RCC 7860 (cell line): ENCODE data around the gene SSBP4.

Experiments used
- DNase-seq: peaks from one replicate; pipeline ENCODE4 v3.0.0-alpha.2; 2015; ENCODE audit warnings: low spot score
- FAIRE-seq: peaks from 2 replicates; lab custom pipeline; 2012; peaks lifted over from hg19 to GRCh38; lab: Jason Lieb, UNC

SSBP4 gene

DNA sequence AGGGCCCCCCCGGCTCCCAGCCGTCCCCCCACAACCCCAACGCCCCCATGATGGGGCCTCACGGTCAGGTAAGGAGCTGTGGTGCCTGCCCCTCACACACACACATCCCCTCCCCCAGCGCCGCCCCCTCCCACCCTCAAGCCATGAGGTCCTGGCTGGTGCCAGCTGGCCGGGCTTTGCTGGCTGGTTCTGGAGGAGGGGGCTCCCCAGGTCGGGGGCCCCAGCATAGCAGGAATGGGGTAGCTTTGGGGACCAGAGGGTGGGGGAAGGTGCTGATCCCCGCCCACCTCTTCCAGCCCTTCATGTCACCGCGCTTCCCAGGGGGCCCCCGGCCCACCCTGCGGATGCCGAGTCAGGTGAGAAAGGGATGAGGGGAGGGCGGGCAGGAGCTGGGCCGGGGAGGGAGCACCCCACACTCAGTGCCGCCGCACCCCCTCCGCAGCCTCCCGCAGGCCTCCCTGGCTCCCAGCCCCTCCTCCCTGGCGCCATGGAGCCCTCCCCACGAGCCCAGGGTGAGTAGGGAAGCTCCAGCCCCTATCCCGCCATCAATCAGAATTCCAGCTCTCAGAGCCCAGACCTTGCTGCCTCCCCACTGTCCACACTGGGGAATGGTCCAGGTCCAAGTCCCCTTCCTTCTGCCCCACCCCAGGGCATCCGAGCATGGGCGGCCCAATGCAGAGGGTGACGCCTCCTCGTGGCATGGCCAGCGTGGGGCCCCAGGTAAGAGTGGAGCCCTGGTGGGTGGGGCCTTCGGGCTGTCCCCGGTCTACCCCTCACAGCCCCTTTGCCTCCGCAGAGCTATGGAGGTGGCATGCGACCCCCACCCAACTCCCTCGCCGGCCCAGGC, 12.4 kb downstream of the SSBP4 start:
- DNase-seq (no peak), FAIRE-seq (no peak)

DNA sequence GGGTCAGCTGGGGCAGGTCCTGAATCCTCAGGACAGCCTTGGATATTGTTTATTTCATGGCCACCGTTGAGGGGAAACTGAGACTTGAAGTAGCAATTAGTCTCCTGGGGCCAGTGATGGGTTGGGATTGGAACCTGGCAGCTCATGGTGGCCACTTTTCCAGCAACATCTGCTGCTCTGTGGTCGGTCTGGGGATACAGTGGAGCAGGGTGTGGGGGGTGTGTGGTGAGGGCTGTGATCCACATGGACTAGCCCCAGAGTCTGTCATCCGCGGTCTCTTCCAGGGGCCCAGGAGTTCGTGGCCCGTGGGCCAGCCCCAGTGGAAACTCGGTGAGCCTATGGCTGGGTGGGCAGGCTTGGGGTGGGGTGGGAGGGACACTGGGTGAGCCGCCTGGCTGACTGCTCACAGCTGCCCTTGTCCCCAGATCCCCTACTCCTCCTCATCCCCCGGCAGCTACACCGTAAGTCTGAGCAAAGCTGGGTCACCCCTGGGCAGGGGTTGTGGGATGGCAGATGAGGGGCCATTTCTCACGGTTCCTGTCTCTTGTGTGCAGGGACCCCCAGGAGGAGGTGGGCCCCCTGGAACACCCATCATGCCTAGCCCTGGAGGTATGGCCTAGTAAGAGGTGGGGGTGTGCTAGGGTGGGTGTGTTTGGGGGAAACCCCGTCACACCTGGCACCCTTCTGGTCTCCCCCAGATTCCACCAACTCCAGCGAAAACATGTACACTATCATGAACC, 13.2 kb downstream of the SSBP4 start:
- DNase-seq (no peak), FAIRE-seq (no peak)

DNA sequence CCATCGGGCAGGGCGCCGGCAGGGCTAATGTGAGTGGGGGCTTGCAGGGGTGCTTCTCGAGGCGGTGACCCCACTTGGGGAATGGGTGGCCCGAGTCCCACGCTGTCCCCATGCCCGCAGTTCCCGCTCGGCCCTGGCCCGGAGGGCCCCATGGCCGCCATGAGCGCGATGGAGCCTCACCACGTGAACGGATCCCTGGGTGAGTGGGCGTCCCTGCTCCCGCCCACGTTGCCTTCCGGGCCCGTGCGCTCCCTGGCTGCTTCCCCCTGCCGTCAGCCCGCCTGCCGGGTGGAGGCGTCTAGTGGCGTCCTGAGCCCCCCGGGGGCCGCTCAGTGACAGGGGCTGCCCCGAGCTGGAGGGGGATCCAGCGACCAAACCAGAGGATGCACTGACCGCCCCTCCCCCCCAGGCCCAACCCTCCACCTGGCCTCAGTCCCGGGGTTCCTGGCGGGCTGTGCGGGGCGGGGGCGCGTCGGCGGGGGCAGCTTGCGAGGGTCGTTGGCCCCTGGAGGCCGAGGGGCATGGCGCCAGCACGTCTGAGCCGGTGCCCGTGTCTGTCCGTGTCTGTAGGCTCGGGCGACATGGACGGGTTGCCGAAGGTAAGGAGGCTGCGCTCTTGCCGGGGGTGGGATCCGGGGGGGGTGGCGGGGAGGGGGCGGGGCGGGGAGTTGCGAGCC, 14.0 kb downstream of the SSBP4 start:
- DNase-seq (no peak), FAIRE-seq (no peak)

DNA sequence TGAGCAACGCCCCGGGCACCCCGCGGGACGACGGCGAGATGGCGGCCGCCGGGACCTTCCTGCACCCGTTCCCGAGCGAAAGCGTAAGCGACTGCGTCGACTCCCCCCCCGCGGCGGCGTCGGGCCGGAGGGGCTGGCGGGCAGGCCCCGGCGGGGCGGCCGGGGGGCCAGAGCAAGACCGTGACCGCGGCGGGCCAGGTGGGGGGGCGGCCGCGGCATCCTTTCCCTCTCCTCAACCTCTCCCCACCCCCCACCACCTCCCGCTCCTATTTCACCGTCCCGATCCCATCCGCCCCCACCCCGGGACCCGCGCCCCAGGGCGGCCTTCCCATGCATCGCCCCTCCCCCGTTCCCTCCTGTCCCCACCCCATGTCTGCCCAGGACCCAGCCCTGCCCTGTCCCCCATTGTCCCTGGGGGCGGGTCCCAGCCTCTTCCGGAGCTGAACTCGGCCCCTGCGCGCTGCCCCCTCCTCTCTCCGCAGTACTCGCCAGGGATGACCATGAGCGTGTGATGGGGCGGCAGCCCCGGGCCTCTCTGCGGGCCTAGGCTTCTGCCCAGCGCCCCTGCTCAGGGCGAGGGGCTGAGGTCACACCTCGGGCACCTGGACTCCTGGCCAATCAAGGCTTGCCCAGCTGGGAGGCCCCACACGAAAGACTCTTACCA, 14.7 kb downstream of the SSBP4 start:
- no peak for DNase-seq
- FAIRE-seq: no peak

DNA sequence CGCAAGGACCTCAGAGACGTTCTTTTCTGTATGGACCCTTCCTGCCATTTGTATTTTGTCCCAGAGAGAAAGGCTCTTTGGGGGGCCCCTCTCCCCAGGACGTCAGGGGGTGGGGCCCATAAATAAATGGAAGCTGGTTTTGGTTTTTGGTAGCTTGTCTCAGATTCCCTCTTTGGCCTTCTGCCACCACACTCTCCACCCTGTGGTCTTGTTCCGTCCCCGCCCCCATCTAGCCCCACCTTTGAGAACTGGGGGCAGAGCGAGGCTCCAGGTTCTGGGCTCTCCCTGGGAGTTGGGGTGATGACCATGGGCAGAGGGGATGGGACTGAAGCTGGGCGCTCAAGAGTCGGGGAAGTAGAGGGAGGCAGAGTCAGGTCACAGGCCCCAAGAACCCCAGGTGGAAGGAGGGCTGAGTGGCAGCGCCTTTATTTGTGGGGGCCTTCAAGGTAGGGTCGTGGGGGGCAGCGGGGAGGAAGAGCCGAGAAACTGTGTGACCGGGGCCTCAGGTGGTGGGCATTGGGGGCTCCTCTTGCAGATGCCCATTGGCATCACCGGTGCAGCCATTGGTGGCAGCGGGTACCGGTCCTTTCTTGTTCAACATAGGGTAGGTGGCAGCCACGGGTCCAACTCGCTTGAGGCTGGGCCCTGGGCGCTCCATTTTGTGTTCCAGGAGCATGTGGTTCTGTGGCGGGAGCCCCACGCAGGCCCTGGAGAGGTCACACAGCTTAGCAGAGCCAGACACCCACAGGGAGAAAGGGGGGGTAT, 15.4 kb downstream of the SSBP4 start:
- no peak for FAIRE-seq

DNA sequence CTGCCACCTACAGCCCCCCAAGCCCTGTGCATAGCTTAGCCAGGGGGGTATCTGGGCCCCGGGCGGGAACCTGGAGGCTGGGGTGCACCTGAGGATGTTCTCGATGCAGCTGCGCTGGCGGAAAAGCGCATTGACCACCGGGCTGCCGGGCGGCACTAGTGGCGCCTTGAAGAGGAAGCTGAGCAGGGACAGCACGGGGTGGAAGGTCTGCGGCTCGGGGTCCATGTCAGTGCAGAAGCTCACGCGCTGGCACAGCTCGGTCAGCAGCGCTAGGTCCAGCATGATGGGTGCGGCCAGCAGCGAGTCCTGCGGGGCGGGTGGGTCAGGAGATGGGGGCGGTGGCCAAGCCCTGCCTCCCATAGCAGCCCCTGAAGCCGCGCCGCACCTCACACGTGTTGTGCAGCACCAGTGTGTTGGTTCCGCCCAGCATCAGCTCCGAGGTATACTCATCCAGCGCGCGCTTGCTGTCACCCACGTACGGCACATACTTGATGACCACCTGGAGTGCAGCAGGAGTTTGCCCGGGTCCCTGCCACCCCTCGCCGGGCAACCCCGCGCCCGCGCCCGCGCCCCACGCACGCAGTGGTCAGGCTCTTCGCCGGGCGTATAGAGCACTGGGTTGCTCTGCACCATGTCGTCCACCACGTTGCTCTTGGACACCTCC, 16.1 kb downstream of the SSBP4 start:
- no peak for FAIRE-seq
- DNase-seq: no peak

More for the DNA sequence above, 15.4 kb downstream of the SSBP4 start:
- no peak for DNase-seq

DNA sequence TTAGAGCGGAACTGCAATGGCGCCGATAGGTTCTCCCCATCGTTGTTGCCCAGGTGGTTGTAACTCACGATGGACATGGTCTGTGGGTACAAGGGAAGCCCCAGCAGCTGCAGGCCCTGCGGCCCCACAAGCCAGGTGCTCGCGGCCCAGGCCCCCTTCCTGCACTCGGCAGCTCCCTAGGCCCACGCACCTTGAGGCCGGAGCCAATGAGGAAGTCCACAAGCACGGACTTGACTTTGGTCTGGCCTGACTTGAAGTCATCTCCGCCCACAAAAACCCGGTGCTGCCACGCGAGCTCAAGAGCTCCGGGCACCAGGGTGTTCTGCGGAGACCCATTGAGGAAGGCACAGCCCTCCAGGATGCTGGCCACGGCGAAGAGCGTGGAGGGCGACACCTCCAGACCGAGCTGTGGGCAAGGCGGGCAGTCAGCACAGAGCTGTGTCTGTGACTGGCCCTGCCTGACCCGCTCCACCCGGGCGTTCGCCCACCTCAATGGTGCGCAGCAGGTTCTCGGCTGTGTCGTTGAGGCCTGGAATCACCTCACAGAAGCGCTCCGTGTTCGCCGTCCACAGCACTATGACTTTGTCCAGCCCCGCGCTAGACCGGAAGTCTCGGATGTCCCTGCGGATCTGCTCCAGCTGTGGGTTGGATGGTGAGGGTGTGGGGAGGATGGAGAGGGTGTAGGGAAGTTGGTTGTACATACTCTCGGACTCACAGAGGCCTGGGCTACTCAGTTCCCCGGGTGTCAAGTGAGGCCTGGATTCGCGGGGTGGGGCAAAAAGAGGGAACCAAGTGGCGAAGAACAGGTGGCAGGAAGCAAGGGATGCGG, 16.9 kb downstream of the SSBP4 start:
- no peak for FAIRE-seq
- no peak for DNase-seq

DNA sequence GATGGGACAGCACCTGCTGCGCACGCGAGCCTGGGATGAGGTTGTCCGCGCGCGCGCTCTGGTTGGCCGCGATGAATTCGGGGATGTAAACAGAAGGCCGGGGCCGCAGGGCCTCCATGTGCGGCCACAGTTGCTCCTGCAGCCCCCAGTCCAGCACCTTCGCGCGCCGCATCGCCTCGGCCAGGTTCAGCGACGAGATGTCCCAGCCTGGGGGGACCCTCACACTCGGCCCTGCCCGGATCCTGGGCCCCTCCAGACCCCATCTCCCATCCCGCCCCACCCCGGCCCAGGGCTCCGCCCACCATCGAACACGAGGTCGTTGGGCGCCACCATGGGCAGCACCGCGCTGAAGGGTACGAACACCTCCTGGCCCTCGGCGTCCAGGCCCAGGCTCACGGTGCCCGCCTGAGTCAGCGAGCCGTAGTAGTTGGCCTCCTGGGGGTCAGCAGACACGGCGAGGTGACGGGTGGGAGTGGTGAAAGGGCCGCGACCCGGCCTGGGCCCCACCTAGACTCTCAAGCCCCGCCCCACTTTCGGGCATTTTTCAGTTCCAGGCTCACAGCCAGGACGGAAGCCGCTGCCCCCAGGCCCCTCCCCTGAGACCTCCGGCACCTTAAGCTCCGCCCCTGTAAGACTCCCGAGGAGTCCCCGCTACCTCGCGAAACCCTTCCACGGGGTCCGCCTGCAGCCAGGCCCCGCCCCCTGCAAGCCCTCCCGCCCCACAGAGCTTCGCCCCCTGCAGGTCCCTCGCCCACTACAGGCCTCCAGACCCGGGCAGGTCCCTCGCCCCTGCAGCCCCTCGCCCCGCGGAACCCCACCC, 17.7 kb downstream of the SSBP4 start:
- DNase-seq: peak; percentile 32
- no peak for FAIRE-seq

DNA sequence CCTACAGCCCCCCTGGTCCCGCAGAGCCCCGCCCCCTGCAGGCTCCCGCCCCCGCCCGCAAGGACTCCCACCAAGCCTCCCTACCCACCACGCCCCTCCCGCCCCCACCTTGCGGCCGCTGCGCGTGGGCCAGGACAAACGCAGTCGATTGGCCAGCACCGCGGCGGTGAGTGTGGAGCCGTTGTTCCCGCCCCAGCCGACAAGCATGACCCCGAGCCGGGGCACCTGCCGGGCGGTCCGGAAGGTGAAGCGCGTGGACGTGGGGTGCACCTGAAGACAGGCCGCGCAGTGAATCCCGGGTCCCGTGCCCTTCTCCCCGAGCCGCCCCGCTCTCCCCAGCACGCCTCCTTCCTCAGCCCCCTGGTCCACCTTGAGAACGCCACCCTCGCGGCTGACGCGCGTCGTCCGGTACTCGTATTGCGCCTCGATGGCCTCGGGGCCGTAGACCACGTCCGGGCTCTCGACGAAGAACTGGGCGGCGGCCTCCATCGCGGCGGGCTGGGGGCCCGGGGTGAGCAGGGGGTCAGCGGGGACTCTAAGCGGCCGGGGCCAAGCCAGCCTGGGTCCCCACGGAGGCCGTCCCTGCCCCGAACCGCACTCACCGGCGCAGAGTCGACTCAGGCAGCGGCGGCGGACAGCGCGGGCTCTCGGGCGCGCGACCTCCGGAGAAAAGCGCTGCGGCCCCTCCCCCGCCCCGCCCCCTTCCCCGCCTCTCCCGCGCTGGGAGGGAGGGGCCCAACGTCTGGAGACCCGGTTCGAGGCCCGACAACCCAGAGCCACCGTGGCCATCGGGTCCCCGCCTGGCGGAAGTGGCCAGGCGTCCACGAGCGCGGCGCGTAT, 18.5 kb downstream of the SSBP4 start, which contains the start of gene ISYNA1:
ISYNA1 (minus strand) TSS at position 643 of the 840 bp plus-strand sequence; CDS start at position 489, 154 bp downstream.
- FAIRE-seq (no peak), DNase-seq (no peak)

DNA sequence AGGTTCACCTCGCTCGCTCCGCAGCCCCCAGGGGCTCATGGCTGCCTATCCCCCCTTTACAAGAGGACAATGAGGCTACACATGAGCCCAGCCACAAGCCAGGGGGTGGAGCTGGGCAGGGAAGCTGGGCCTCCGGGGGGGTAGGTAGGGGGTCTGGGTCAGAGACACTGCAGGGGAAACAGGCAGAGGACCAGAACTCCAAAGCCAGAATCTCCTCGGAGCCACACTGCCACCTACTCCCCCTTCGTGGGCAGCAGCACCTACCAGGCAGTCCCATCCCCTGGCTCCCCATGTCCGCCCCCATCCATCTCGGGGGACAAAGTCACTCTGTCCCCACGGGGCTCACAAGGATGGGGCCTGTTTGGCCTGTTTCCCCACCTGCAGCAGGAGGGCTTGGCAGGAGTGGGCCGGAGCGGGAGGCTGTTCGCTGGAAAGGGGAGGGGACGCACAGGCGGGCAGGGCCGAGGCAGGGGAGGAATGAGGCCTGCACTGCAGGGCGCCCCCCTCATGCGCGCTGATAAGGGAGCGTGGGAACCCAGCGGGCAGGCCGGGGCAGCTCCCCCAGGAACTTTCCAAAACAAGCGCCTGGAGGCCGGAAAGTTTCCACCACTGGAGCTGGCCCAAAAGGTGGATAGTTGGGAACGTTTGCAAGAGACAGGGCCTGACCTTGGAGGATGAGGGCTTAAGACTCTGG, 19.3 kb downstream of the SSBP4 start:
- no peak for DNase-seq
- no peak for FAIRE-seq

DNA sequence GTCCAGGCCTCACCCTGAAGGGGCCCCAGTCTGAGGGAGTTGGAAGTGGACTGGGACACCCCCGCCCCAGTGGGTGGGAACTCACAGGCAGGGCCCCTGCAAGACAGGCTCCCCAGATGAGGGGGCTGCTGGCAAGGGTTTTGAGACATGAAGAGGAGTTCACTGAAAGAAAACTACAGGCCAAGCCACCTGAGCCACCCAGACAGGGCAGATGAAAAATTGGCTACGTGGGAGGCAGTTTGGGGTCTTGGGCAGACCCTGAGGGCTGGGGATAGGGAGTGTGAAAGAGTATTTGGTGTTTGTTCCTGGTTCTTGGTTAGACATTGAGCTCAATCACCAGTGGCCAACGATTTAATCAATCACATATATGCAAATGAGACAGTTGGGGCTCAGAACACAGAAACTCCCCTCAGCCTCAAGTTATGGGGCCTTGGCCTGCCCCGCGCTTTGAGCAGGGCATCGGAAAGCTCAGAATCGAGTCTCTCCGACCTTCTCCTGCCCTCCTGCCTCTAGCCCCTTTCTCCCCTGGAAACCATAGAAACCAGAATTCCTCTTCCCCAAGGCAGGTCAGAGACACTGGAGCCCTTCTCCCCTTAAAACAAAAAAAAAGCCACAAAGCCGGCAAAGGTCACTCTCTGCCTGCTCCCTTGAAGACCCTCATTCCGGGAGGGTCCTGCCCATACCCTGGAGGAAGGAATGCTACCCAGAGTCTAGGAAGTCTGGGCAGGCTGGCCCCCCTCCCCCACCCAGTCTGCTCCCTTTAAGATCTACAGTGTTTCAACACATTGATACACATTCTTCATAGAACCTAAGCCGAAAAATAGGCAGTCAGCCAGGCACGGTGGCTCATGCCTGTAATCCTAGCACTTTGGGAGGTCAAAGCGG, 20.1 kb downstream of the SSBP4 start:
- FAIRE-seq (no peak), DNase-seq (no peak)

DNA sequence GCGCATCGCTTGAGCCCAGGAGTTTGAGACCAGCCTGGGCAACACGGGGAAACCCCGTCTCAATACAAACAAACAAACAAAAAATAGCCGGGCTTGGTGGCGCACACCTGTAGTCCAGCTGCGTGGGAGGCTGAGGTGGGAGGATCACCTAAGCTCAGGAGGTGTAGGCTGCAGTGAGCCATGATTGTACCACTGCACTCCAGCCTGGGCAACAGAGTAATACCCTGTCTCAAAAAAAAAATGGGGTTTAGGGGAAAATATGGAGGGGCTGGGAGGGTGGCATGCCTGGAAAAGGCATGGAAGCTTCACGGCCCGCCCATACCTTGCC, 20.7 kb downstream of the SSBP4 start:
- no peak for DNase-seq
- no peak for FAIRE-seq

DNA sequence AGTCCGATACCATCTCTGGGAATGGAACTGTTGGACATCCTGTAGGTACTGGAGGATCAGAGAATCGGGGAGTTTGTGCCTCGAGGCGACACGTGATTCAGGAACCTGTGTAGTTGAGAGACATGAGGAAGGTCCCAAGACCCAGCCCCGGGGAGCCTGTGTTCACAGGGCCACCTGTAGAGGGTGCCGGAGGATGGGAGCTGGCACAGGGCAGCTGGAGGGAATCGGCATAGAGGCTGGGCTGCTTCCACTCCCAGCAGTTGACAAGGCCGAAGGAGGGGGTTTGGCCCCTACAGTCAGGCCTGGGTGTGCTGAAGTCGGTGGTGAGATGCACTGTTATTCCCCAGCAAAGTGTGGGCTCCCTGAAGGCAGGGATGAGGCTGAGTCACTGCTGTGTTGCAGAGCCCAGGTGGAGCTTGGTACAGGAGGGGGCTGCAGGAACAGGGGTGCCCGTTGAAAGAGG, 21.2 kb downstream of the SSBP4 start:
- FAIRE-seq: no peak
- no peak for DNase-seq

DNA sequence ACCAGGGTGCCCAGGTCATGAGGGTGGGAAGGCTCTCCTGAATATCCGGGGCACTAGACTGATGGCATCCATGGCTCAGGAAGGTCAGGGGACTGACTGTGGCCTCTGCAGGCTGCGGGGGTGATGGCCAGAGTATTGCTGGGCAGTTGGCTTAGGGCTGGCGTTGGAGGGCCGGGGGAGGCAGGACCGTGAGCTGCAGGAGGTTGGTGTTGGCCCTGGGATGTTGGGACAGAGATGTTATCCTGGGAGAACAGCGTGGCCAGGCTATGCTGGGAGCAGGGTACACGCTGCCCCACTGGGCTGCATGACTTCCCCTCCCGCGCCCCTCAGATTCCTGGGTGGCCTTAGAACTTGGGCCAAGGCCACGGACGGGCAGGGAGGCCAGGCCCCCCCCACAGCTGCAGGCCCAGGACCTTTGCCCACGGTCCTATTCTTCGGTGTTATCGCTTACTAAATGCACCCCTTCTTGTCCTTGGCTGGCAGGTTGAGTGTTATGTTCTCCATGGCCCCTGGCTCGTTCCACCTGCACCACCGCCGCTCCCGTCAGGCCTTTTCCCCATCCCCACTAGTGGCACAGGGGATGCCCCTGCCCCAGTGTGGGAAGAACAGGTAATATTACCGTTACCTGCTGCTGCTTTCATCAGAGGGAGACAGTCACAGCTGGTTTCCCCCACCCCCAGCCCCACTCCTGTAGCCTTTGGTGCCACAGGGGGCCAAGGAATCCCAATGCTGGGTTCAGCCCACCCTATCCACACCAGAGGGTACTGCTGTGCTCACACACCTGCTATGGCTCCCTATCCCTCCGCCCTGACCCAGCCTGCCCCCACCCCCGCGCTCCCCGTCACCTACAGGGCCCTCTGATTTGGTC, 22.0 kb downstream of the SSBP4 start:
- no peak for DNase-seq
- no peak for FAIRE-seq
